ENCODE measurements around the gene B2M.
"Not testable (repeated sequence)": the region's sequence is repeated elsewhere in the genome, so short reads cannot be mapped to it uniquely, and the experiment has no call there.

Gene B2M

DNA sequence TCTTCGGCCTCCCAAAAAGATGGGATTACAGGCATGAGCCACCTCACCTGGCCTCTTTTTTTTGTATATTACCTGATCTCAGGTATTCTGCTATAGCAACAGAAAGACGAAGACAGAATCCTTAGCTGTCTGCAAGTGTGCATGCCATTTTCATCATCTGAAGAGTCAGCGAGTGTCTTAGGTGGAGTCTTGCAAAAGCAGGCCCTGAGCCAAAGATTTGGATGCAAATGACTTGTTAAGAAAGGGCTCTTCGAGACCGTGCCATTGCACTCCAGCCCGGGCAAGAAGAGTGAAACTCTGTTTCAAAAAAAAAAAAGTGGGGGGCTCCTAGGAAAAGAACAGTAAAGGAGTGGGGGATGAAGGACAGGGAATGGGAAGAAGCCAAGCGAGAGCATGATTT, 14.8 kb downstream of the B2M start:
- DNase-seq (ENCODE audit: low read depth in 2 of 2): no peak

DNA sequence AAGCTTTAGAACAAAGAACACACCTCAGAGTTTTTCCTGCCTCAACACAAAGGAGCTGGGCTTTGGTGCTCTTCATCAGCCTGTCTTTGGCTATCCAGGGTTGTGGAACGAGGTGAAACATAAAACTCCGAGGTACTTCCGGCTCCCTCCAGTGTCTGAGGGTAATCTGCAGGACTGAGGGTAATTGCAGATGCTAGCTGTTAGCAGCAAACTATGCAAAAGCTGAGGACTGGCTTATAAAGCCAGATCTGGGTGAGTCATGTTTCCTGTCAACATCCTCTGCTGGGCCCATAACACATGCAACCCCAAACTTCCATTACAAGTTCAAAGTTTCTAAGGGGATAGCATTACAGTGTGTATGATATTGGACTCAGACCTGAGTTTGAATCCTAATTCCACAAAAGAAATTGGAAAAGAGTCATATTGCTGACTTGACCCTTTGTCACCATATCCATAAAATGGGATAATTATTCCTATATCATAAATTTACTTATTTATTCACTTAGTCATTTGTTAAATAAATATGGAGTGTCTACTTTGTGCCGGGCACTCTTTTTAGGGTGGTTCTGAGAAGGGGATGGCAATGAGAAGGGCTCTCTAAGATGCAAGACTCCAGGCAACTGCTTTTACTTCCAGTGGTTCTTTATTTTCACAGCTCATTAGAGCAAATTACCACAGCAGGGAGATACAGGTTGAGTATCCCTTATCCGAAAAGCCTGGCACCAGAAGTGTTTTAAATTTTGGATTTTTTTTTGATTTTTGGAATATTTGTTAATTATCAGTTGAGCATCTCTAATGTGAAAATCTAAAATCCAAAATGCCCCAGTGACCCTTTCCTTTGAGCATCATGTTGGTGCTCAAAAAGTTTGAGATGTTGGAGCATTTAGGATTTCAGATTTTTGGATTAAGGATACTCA, 15.5 kb downstream of the B2M start:
- peak; percentile 88 to 89 for DNase-seq (ENCODE audit: low read depth in 2 of 2)

DNA sequence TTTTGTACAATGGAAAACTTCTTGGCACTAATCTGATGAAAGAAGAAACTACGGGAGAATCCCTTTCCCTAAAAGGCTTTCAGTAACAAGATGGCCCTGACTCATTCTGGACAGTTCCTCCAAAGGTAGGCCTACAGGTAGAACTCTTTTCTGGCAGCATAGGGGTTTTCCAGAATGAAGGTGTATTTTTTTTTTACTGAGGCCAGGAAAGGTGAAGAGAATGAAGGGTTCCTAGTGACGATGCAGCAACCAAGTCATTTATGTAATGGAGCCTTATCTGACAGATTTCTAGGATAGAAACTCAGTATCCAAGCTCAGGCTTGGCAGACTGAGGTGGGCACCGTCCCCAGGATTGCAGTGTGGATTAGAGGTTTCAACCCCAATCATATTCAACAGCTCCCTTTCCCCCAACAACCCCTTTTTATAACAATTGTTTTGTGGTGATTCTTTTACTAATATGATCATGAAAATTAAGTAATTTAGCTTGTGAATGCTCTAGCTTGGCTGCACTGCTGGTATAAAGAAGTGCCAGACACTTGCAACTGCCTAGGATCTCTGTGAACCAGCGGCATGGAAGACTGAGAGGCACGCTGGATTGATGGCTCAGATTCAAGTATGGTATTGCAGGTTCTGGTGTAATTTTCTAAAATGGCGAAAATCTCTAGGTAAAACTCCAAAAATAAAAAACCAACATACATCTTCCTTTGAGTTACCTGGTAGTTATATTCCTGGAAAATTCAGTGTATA, 16.3 kb downstream of the B2M start:
- no peak for DNase-seq (ENCODE audit: low read depth in 2 of 2)

- not testable (repeated sequence) for DNase-seq (ENCODE audit: low read depth in 2 of 2)
These were observed 16.9 kb downstream of the B2M start for GRCh38 chr15:44728232-44728575.

DNA sequence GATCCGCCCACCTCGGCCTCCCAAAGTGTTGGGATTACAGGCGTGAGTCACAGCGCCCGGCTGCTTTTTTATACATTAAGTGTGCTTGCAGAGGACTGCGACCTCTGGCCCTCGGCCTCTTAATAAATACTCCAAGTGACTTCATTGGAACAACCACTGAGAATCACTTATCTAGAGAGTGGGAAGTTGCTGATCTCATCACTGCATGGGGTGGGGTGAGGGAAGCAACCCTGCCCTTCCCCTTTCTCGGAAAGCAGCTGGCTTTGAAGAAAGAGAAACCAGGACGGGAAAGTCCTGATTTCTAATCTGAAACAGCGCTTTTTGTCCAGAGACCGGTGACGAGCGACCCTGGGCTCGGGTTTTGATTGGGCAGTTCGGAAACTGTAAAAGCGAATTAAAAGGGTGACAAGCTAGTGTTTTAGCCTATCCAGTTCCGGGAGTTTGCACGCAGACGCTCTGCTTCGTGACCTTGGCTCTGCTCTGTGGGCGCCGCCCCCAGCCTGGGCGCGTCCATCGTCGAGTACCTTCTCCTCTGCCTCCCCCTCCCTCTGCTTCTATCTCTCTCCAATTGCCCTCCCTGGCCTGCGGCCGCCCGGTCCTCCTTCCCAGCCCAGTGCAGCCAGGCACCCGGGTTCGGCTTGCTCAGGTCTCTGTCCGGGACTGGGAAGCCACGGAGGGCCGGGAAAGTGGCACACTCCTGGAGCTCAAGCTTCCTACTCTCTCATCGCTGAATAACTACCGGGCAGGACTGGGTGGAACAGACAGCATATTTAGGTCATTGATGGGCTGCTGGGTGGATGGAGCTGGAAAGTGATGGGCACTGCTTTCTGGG, 17.5 kb downstream of the B2M start:
- DNase-seq (ENCODE audit: low read depth in 2 of 2): peak; percentile 97

GRCh38 chr15:44729408-44730127, 18.3 kb downstream of the B2M start:
- DNase-seq (ENCODE audit: low read depth in 2 of 2): no peak

DNA sequence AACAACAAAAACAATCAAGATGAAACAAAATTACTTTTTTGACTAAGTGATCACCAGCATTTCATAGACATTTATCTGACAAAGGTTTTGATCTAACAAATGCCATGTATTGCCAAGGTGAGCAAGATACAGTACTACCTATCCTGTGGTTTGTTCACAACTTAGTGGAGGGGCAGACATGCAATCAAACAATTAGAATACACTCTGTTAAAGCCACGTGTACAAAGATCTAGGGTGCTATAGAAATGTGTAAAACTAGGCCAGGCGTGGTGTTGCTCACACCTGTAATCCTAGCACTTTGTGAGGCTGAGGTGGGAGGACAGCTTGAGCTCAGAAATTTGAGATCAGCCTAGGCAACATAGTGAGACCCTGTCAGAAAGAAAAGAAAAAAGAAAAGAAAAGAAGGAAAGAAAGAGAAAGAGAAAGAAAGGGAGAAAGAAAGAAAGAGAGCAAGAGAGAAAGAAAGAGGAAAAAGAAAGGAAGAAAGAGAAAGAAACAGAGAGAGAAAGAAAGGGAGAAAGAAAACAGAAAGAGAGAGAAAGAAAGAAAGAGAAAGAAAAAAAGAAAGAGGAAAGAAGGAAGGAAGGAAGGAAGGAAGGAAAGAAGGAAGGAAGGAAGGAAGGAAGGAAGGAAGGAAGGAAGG, 23.6 kb downstream of the B2M start:
- DNase-seq (ENCODE audit: low read depth in 2 of 2): no peak

- DNase-seq (ENCODE audit: low read depth in 2 of 2): no peak
These were observed 24.3 kb downstream of the B2M start for GRCh38 chr15:44735482-44736180.

DNA sequence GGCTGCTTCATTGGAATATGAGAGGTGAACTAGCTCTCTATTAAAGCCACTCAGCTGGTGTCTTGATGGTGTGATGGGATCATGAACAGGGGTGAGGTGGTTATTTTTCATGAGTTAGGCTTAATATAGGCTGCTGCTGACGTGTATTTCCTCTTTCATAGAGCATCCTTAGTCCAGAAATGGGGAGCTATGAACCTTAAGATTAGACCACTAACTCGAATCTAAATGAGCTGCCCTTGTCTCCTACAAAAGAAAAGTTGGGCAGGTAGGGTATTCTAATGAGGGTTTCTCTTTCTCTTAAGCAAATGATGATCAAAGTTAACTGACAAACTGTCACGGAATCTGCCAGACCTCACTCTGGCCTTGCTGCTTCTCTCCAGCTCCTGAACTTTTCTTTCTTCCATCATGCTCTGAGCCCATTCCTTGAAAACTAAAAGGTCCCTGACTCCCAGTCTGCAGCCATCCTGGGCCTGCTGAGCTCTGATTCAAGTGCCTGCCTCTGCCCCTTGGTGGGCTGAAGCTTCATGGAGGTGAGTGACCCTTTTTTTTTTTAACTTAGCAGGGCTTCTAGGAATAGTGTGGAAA, 25.0 kb downstream of the B2M start, which contains the start of gene TRIM69:
TRIM69 (plus strand) TSS at position 348 of the 585 bp plus-strand sequence; CDS start at position 525, 177 bp downstream.
- DNase-seq (ENCODE audit: low read depth in 2 of 2): no peak

DNA sequence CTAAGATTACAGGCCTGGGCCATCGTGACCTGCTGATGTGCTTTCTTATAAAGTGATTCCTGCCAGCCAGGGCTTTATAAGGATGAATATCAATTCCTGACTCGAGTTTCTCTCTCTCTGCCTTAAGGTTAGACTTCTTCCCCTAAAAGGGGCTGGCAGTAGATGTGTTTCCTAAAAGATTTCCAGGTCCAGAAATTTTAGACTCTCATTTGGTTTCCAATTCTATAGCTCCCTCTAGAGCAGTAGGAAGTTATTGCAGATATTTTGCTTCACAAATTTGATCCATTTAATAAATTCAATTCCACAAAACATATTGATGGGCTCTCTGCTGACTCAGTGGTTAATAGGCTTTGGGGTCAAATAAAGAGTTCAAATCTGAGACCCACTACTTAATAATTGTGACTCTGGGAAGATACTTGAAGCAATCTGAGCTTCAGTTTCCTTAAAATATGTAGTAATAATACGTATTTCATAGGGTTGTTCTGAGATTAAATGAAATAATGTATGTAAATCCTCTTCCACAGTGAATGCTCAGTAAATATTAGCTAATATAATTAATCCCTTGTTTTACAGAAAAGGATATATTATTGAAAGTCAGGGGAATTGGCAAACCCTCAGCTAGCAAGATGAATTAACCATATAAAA, 27.1 kb downstream of the B2M start:
- peak; percentile 41 for DNase-seq (ENCODE audit: low read depth in 2 of 2)

DNA sequence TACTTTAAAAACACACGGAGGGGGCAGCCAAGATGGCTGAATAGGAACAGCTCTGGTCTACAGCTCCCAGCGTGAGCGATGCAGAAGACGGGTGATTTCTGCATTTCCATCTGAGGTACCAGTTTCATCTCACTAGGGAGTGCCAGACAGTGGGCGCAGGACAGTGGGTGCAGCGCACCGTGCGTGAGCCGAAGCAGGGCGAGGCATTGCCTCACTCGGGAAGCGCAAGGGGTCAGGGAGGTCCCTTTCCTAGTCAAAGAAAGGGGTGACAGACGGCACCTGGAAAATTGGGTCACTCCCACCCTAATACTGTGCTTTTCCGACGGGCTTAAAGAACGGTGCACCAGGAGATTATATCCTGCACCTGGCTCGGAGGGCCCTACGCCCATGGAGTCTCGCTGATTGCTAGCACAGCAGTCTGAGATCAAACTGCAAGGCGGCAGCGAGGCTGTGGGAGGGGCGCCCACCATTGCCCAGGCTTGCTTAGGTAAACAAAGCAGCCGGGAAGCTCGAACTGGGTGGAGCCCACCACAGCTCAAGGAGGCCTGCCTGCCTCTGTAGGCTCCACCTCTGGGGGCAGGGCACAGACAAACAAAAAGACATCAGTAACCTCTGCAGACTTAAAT, 28.0 kb downstream of the B2M start:
- DNase-seq (ENCODE audit: low read depth in 2 of 2): not testable (repeated sequence)

- not testable (repeated sequence) for DNase-seq (ENCODE audit: low read depth in 2 of 2)
These were observed 32.1 kb downstream of the B2M start for GRCh38 chr15:44743454-44743853.

- no peak for DNase-seq (ENCODE audit: low read depth in 2 of 2)
These were observed 42.0 kb downstream of the B2M start for GRCh38 chr15:44753345-44753744.

DNA sequence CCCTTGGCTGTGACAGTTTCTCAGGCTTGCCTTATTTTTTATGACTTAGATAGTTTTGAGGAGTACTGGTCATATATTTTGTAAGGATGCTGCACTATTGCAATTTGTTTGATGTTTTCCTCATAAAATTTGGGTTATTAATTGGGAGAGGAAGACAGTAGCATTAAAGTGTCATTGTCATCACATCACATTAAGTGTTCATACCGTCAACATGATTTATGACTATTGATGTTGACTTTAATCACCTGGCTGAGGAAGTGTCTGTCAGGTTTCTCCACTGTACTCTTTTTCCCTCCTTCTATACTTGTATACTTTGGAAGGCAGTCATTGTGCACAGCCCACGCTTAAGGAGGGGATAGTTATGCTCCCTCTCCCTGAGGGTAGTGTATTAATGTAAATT, 51.9 kb downstream of the B2M start:
- DNase-seq (ENCODE audit: low read depth in 2 of 2): no peak

- no peak for DNase-seq (ENCODE audit: low read depth in 2 of 2)
These were observed 52.5 kb downstream of the B2M start for GRCh38 chr15:44763848-44764247.

GRCh38 chr15:44765036-44765435, 53.7 kb downstream of the B2M start:
- no peak for DNase-seq (ENCODE audit: low read depth in 2 of 2)
